ENCODE measurements around the gene C12orf43.
"Not testable (repeated sequence)": the region's sequence is repeated elsewhere in the genome, so short reads cannot be mapped to it uniquely, and the experiment has no call there.

C12orf43 gene

GRCh38 chr12:121050725-121051124 lies 34.4 kb upstream of the C12orf43 start:
- Histone ChIP-seq H3K9ac (ENCODE audit: low read length) (no peak overlapping the region), H3K4me1 (ENCODE audit: control insufficient read depth, insufficient read depth, low read length) (no peaks in the 10 kb centered on the region), H3K4me3 (ENCODE audit: low read length) (no peak overlapping the region), H3K9me3 (ENCODE audit: control insufficient read depth, low read length) (no peaks in the 10 kb centered on the region), H3K36me3 (ENCODE audit: control insufficient read depth, insufficient read depth, low read length, severe bottlenecking) (no peaks in the 10 kb centered on the region), H3K27me3 (replicated peaks; ENCODE audit: control insufficient read depth, insufficient read depth, low read length) (peaks cover 13% of the 10 kb centered on the region)
- DNase-seq (ENCODE audit: low read depth) = no peak

DNA sequence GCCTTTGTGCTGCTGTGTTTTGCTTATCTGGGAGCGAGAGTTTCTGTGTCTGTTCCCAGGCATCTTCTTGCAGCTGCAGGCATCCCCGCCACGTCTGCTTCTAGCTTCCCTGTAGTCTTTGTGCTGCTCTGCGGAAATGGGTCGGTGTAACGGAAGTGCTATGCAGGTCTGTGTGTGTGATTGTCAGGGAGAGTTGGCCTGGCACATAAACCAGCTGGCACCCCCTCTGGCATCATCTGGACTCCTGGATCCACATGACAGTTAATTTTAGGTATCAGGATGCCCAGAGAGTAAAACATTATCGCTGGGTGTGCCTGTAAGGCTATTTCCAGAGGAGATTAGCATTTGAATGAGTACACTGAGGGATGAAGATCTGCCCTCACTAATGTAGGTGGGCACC lies 32.2 kb upstream of the C12orf43 start:
- Histone ChIP-seq H3K9ac (ENCODE audit: low read length) (no peak overlapping the region), H3K4me1 (ENCODE audit: control insufficient read depth, insufficient read depth, low read length) (no peaks in the 10 kb centered on the region), H3K9me3 (ENCODE audit: control insufficient read depth, low read length) (no peaks in the 10 kb centered on the region), H3K27me3 (replicated peaks; ENCODE audit: control insufficient read depth, insufficient read depth, low read length) (peaks cover 16% of the 10 kb centered on the region), H3K36me3 (ENCODE audit: control insufficient read depth, insufficient read depth, low read length, severe bottlenecking) (no peaks in the 10 kb centered on the region), H3K4me3 (ENCODE audit: low read length) (no peak overlapping the region)
- DNase-seq (ENCODE audit: low read depth) = no peak

GRCh38 chr12:121047400-121047799 lies 31.1 kb upstream of the C12orf43 start:
- not testable (repeated sequence) for H3K9ac ChIP-seq (ENCODE audit: low read length); H3K9me3 ChIP-seq (ENCODE audit: control insufficient read depth, low read length); H3K4me3 ChIP-seq (ENCODE audit: low read length); H3K36me3 ChIP-seq (ENCODE audit: control insufficient read depth, insufficient read depth, low read length, severe bottlenecking); DNase-seq (ENCODE audit: low read depth); H3K4me1 ChIP-seq (ENCODE audit: control insufficient read depth, insufficient read depth, low read length)
- H3K27me3 ChIP-seq (replicated peaks; ENCODE audit: control insufficient read depth, insufficient read depth, low read length) = peaks cover 16% of the 10 kb centered on the region

GRCh38 chr12:121043067-121043466 lies 26.8 kb upstream of the C12orf43 start:
- DNase-seq (ENCODE audit: low read depth) = no peak
- Histone ChIP-seq H3K9me3 (ENCODE audit: control insufficient read depth, low read length) (no peaks in the 10 kb centered on the region), H3K36me3 (ENCODE audit: control insufficient read depth, insufficient read depth, low read length, severe bottlenecking) (no peaks in the 10 kb centered on the region), H3K27me3 (replicated peaks; ENCODE audit: control insufficient read depth, insufficient read depth, low read length) (peaks cover 7% of the 10 kb centered on the region), H3K4me3 (ENCODE audit: low read length) (no peak overlapping the region), H3K4me1 (ENCODE audit: control insufficient read depth, insufficient read depth, low read length) (peaks cover 12% of the 10 kb centered on the region), H3K9ac (ENCODE audit: low read length) (no peak overlapping the region)

DNA sequence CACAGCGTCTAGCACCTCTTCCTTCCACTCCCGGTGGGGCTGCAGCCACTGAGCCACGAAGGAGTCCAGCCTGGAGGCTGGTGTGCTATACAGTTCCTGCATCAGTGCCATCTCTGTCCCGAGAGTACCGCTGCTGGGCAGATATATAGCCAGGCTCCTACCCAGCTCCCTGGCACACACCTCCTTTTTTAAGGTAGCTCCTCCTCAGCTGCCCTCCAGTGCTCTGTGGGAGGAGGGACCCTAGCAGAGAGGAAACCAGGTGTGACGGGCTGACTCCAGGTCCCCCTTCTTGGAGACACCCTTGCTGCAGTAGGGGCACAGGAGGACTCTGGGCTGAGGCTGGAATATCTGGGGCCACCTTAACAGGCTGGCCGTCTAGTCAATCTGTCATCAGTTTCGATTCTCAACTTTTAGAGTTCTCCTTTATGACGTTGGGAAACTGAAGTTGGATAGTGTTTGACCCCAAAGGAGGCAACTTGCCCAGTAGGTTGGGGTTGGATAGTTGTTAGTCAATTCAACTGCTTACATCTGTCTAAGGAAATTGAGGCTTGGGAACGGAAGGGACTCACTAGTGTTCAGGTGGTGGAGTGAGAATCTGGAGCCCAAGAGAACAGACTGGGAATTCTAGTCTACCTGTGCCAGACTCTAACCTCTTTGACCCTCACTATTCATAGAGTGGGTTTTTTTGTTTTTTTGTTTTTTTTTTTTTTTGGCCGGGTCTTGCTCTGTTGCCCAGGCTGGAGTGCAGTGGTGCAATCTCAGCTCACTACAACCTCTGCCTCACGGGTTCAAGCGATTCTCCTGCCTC lies 22.8 kb upstream of the C12orf43 start, which contains the start of gene OASL:
Gene OASL, minus strand, starts transcription at position 386 of the 808 bp plus-strand sequence. Its CDS starts 275 bp downstream, at position 111.
- DNase-seq (ENCODE audit: low read depth) = no peak
- Histone ChIP-seq H3K36me3 (ENCODE audit: control insufficient read depth, insufficient read depth, low read length, severe bottlenecking) (no peaks in the 10 kb centered on the region), H3K9me3 (ENCODE audit: control insufficient read depth, low read length) (no peaks in the 10 kb centered on the region), H3K27me3 (replicated peaks; ENCODE audit: control insufficient read depth, insufficient read depth, low read length) (peaks cover 4% of the 10 kb centered on the region), H3K4me3 (ENCODE audit: low read length) (peak within 1 kb of the TSS; percentile 86), H3K9ac (ENCODE audit: low read length) (peak within 1 kb of the TSS; percentile 68), H3K4me1 (ENCODE audit: control insufficient read depth, insufficient read depth, low read length) (peaks cover 30% of the 10 kb centered on the region)

- Histone ChIP-seq H3K27me3 (replicated peaks; ENCODE audit: control insufficient read depth, insufficient read depth, low read length) (no peaks in the 10 kb centered on the region), H3K9me3 (ENCODE audit: control insufficient read depth, low read length) (no peaks in the 10 kb centered on the region), H3K36me3 (ENCODE audit: control insufficient read depth, insufficient read depth, low read length, severe bottlenecking) (no peaks in the 10 kb centered on the region), H3K9ac (ENCODE audit: low read length) (no peak overlapping the region), H3K4me3 (ENCODE audit: low read length) (peak overlapping the region; percentile 24), H3K4me1 (ENCODE audit: control insufficient read depth, insufficient read depth, low read length) (peaks cover 39% of the 10 kb centered on the region)
- peak; percentile 66 for DNase-seq (ENCODE audit: low read depth)
Measured at GRCh38 chr12:121036810-121037326, 20.6 kb upstream of the C12orf43 start.

- peaks cover 39% of the 10 kb centered on the region for H3K4me1 ChIP-seq (ENCODE audit: control insufficient read depth, insufficient read depth, low read length)
- H3K4me3 ChIP-seq (ENCODE audit: low read length) = no peak overlapping the region
- H3K36me3 ChIP-seq (ENCODE audit: control insufficient read depth, insufficient read depth, low read length, severe bottlenecking) = no peaks in the 10 kb centered on the region
- no peaks in the 10 kb centered on the region for H3K9me3 ChIP-seq (ENCODE audit: control insufficient read depth, low read length)
- DNase-seq (ENCODE audit: low read depth) = no peak
- H3K27me3 ChIP-seq (replicated peaks; ENCODE audit: control insufficient read depth, insufficient read depth, low read length) = no peaks in the 10 kb centered on the region
- H3K9ac ChIP-seq (ENCODE audit: low read length) = no peak overlapping the region
Measured at GRCh38 chr12:121034616-121035305, 18.5 kb upstream of the C12orf43 start.

DNA sequence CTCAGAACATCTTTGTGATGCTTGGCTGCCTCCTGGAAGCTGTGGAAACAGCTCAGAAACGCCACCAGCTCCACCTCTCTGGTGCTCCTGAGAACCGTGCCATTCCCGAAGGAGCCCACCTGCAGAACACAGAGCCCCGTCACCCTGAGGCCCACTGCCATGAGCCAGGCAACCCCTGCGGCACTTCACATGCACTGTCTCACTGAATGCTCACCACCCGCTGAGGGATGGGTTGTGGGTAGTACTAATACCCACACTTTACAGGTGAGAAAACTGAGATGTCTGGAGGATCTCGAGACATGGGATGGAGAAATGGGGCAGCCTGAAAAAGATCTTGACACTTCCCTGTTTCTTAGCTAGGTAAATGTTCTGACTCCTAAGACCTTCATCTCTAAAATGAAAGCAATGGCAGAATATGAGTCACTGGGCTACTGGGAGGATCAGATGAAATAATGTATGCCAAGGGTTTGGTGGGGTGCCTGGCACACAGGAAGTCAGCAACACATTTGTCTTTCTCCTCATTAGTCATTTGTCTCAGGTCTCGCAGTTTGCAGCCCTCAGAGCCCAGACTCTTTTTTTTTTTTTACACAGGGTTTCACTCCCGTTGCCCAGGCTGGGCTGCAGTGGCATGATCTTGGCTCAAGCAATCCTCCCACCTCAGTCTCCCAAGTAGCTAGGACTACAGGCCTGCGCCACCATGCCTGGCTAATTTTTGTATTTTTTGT lies 17.5 kb upstream of the C12orf43 start:
- no peak overlapping the region for H3K9ac ChIP-seq (ENCODE audit: low read length)

GRCh38 chr12:121030576-121031212 lies 14.4 kb upstream of the C12orf43 start:
- no peak for DNase-seq (ENCODE audit: low read depth)
- H3K9me3 ChIP-seq (ENCODE audit: control insufficient read depth, low read length) = no peaks in the 10 kb centered on the region
- H3K27me3 ChIP-seq (replicated peaks; ENCODE audit: control insufficient read depth, insufficient read depth, low read length) = no peaks in the 10 kb centered on the region
- no peak overlapping the region for H3K4me3 ChIP-seq (ENCODE audit: low read length)
- no peak overlapping the region for H3K9ac ChIP-seq (ENCODE audit: low read length)
- peaks cover 14% of the 10 kb centered on the region for H3K4me1 ChIP-seq (ENCODE audit: control insufficient read depth, insufficient read depth, low read length)
- peaks cover 13% of the 10 kb centered on the region for H3K36me3 ChIP-seq (ENCODE audit: control insufficient read depth, insufficient read depth, low read length, severe bottlenecking)

More for the DNA sequence above, 17.5 kb upstream of the C12orf43 start:
- H3K9me3 ChIP-seq (ENCODE audit: control insufficient read depth, low read length) = no peaks in the 10 kb centered on the region
- no peak overlapping the region for H3K4me3 ChIP-seq (ENCODE audit: low read length)
- peaks cover 34% of the 10 kb centered on the region for H3K4me1 ChIP-seq (ENCODE audit: control insufficient read depth, insufficient read depth, low read length)
- DNase-seq (ENCODE audit: low read depth) = peak; percentile 21
- no peaks in the 10 kb centered on the region for H3K27me3 ChIP-seq (replicated peaks; ENCODE audit: control insufficient read depth, insufficient read depth, low read length)
- H3K36me3 ChIP-seq (ENCODE audit: control insufficient read depth, insufficient read depth, low read length, severe bottlenecking) = no peaks in the 10 kb centered on the region

- no peak overlapping the region for H3K9ac ChIP-seq (ENCODE audit: low read length)
- no peak overlapping the region for H3K4me3 ChIP-seq (ENCODE audit: low read length)
- no peaks in the 10 kb centered on the region for H3K27me3 ChIP-seq (replicated peaks; ENCODE audit: control insufficient read depth, insufficient read depth, low read length)
- no peaks in the 10 kb centered on the region for H3K9me3 ChIP-seq (ENCODE audit: control insufficient read depth, low read length)
- no peak for DNase-seq (ENCODE audit: low read depth)
- no peaks in the 10 kb centered on the region for H3K4me1 ChIP-seq (ENCODE audit: control insufficient read depth, insufficient read depth, low read length)
- H3K36me3 ChIP-seq (ENCODE audit: control insufficient read depth, insufficient read depth, low read length, severe bottlenecking) = peaks cover 19% of the 10 kb centered on the region
Measured at GRCh38 chr12:121026274-121027045, 10.2 kb upstream of the C12orf43 start.

Data from adipocyte (in vitro differentiated cells).